ENCODE data around the gene METTL5.

The METTL5 gene

GRCh38 chr2:169782513-169782912 is 42.2 kb downstream of the METTL5 start:
- DNase-seq: no peak

GRCh38 chr2:169781249-169782013 is 43.3 kb downstream of the METTL5 start:
- no peak for DNase-seq

- DNase-seq: no peak
Observed at GRCh38 chr2:169778446-169778845, 46.3 kb downstream of the METTL5 start.

- no peak for DNase-seq
Observed at GRCh38 chr2:169776252-169776761, 48.4 kb downstream of the METTL5 start.

GRCh38 chr2:169775765-169776164 is 48.9 kb downstream of the METTL5 start:
- DNase-seq: no peak

GRCh38 chr2:169775354-169775753 is 49.4 kb downstream of the METTL5 start:
- DNase-seq: no peak

GRCh38 chr2:169772651-169773050 is 52.1 kb downstream of the METTL5 start:
- no peak for DNase-seq

- no peak for DNase-seq
Observed at GRCh38 chr2:169771612-169772011, 53.1 kb downstream of the METTL5 start.

GRCh38 chr2:169771021-169771420 is 53.7 kb downstream of the METTL5 start:
- DNase-seq: no peak

GRCh38 chr2:169768262-169768995 is 56.3 kb downstream of the METTL5 start:
- DNase-seq: peak in 3 of 58 donors; percentile 1 to 8 (median 6)

GRCh38 chr2:169767243-169767888 is 57.3 kb downstream of the METTL5 start:
- DNase-seq: peak in 34 of 58 donors; percentile 2 to 65 (median 14)

GRCh38 chr2:169765523-169765922 is 59.2 kb downstream of the METTL5 start:
- DNase-seq: no peak

GRCh38 chr2:169761970-169762292 is 62.8 kb downstream of the METTL5 start:
- no peak for DNase-seq

All from anterior cingulate cortex (tissue), 58 donors.